GM18907 (cell line): ENCODE data around the gene PRXL2C.

Experiments used
- ATAC-seq: cut with Tn5 transposase; IDR thresholded peaks from one replicate; pipeline ENCODE4 v1.9.1; 2021; ENCODE audit warnings: mild to moderate bottlenecking, moderate library complexity; ENCODE audit not compliant: unreplicated experiment

The PRXL2C gene

DNA sequence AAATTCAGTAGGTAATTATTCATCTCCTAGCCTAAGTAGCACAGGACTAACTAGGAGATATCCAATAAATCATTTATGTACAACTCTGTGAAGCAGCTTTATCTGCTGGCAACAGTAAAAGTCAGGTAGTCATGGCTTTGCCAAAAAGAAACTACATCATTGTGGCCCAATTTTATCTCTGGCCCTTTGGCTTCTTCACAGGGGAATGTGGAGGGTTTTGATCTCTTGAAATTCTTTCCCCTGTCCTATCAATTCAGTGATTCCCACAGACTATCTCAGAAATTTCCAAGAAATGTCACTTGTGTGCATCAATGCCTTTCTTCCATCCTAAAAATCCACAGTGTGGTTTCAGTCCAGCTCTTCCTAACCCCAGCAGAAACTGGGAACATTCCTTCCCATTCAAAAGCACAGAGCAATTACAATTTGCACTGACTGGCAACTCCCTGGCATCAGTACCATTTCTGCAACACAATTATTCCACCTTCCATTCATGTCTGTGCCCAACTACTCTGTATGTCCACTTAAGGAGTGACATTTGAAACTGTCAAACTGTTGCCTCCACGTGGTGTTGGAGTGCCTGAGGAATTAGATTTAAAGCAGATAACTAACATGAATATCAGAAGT, 42.0 kb downstream of the PRXL2C start:
- no peak for ATAC-seq

DNA sequence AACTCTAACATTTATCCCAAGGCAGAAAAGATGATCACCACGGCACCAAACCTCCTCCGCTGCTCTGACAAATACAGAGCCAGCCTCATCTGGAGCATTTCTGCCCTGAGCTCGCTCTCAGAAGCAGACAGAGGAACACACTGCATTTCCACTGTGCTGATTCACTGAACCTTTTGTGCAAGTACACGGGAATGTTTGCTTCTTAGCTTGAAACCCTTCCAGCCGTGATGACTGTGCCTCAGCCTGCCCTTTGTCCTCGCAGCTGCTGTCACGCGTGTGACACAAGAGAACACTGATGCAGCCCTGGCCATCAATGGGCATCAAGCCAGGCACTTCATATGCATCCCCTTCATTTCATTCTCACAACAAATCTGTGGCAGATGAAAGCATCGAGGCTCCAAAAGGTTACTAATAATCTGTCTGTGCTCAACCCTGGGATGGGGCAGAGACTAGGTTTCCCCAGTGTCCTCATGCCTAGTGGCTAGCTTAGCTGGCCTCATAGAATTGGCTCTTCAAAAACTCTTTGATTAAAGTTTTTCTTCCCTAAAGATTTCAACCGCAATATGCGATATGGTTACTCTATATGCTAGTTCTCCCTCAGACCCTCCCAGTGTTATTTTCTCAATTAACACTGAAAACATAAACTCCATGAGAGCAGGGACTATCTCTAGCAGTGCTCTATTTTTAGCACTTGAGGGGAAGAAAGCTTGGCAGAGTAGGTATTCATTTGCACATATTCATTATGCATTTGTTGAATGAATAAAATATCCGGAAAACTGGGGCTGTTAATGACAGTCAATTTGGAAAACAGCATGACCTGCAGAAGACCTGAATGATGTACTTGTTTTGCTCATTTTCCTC, 42.8 kb downstream of the PRXL2C start:
- ATAC-seq: no peak

- no peak for ATAC-seq
Observed at GRCh38 chr9:96611302-96611701, 43.8 kb downstream of the PRXL2C start.

- no peak for ATAC-seq
Observed at GRCh38 chr9:96609732-96610131, 45.4 kb downstream of the PRXL2C start.

GRCh38 chr9:96607971-96608370, 47.1 kb downstream of the PRXL2C start:
- ATAC-seq: no peak

DNA sequence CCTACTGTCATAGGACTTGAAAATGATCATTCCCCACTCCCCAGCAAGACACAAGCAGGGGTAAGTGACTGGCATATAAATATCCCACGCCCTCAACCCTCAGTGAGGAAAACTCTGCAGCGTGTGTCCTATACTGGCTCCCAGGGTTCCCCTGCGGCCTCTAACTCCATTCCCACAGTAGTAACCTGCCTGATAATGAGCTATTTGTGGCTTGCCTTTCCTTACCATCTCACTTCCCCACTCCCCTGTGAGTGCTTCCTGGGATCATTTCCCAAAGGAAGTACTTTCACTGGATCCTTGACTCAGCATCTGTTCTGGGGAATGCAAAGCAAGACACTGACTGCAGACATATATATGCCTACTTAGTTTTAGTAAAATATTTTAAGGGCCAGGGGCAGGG, 49.8 kb downstream of the PRXL2C start:
- no peak for ATAC-seq

DNA sequence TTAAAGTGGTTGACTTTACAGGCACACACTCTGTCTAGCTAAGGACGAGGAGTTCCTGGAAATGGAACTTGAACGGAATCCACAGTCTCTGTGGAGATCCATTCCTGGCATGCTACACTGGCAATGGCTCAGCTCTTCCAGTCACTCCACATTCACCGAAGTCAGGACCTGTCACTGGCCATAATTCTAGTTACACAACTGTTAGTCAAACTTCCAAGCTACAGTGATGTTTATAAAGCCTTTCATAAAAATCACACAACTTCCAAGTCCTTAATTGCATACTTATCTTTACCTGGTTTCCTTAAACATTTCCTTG, 51.2 kb downstream of the PRXL2C start:
- no peak for ATAC-seq

- no peak for ATAC-seq
Observed at GRCh38 chr9:96603305-96604003, 51.7 kb downstream of the PRXL2C start.

DNA sequence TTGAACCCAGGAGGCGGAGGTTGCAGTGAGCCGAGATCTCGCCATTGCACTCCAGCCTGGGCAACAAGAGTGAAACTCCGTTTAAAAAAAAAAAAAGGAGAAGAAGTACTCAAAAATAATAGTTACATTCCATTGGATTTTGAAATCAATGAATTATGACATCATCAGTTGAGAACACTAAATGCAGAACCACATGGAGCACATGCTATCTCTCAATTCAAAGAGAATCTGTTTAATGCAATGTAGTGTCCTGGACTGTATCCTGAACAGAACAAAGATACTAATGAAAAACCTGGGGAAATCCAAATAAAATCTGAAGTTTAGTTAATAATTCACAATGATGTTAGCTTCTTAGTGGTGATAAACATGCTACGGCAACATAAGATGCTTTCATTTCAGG, 55.8 kb downstream of the PRXL2C start:
- ATAC-seq: no peak

- no peak for ATAC-seq
Observed at GRCh38 chr9:96596601-96597111, 58.5 kb downstream of the PRXL2C start.
